WTC11 (cell line): ENCODE data around the gene SETX. TPM values are rescaled to one million over a fixed set of nuclear protein-coding genes. Genes with fewer than 3 reads are reported as not detected.

ENCODE experiments used
- ATAC-seq: fragments of 200-7000 bp; cut with Tn5 transposase; 2 replicates; pipeline ENCODE4 v1.10.0; 2021; ENCODE audit warnings: mild to moderate bottlenecking, moderate library complexity
- CTCF ChIA-PET: fragments of 300-600 bp; sonication (Branson Sonifier 250); formaldehyde crosslinking; loops from one replicate; lab custom pipeline; 2021; ENCODE audit warnings: antibody characterized with exemption; lab: Charles Lee
- POLR2A ChIA-PET: fragments of 350-600 bp; sonication (Branson Sonifier 250); formaldehyde crosslinking; loops from one replicate; lab custom pipeline; 2021; ENCODE audit warnings: antibody characterized with exemption; lab: Charles Lee
- DNase-seq: peaks from one replicate; pipeline ENCODE4 v3.0.0; 2021; ENCODE audit warnings: low spot score
- H3K27ac Mint-ChIP-seq: 2 replicates; pipeline ENCODE4 v1.8.0; 2021; ENCODE audit warnings: mixed read lengths
- H3K27me3 Mint-ChIP-seq: 2 replicates; pipeline ENCODE4 v1.8.0; 2021; ENCODE audit warnings: low read depth, mild to moderate bottlenecking, moderate library complexity, mixed read lengths
- H3K36me3 Mint-ChIP-seq: 2 replicates; pipeline ENCODE4 v1.8.0; 2021; ENCODE audit warnings: mixed read lengths
- H3K4me1 Mint-ChIP-seq: 2 replicates; pipeline ENCODE4 v1.8.0; 2022; ENCODE audit warnings: mixed read lengths
- H3K4me3 Mint-ChIP-seq: 2 replicates; pipeline ENCODE4 v1.8.0; 2021; ENCODE audit warnings: mild to moderate bottlenecking, moderate library complexity, mixed read lengths
- H3K9me3 Mint-ChIP-seq: 2 replicates; pipeline ENCODE4 v1.8.0; 2021; ENCODE audit warnings: mixed read lengths
- AFF4 ChIP-seq: sonication (generic); formaldehyde crosslinking; IDR thresholded peaks from 2 replicates; pipeline ENCODE4 v1.8.1; 2023; ENCODE audit warnings: mild to moderate bottlenecking, missing genetic modification reagents, borderline replicate concordance
- ATF2 ChIP-seq: sonication (generic); formaldehyde crosslinking; IDR thresholded peaks from 2 replicates; pipeline ENCODE4 v1.8.1; 2022; ENCODE audit warnings: low read depth, missing genetic modification reagents, borderline replicate concordance
- CREB1 ChIP-seq: sonication (generic); formaldehyde crosslinking; IDR thresholded peaks from 2 replicates; pipeline ENCODE4 v1.8.0; 2023; ENCODE audit warnings: mild to moderate bottlenecking, missing genetic modification reagents
- FOXK1 ChIP-seq: sonication (generic); formaldehyde crosslinking; IDR thresholded peaks from 2 replicates; pipeline ENCODE4 v1.8.0; 2022; ENCODE audit warnings: mild to moderate bottlenecking, moderate library complexity, missing genetic modification reagents
- FOXP1 ChIP-seq: sonication (generic); formaldehyde crosslinking; IDR thresholded peaks from 2 replicates; pipeline ENCODE4 v1.8.0; 2022; ENCODE audit warnings: missing genetic modification reagents, mild to moderate bottlenecking, moderate library complexity, borderline replicate concordance
- HMGA2 ChIP-seq: fragments of 250-450 bp; sonication (Bioruptor Pico); IDR thresholded peaks from 2 replicates; pipeline ENCODE4 v1.4.0; 2021; ENCODE audit warnings: mild to moderate bottlenecking, moderate library complexity
- NR3C1 ChIP-seq: sonication (generic); formaldehyde crosslinking; conservative IDR thresholded peaks from 2 replicates; pipeline ENCODE4 v1.8.1; 2023; ENCODE audit warnings: low read depth, mild to moderate bottlenecking, missing genetic modification reagents
- OVOL2 ChIP-seq: fragments of 250-450 bp; sonication (Bioruptor Pico); IDR thresholded peaks from 2 replicates; pipeline ENCODE4 v1.9.0; 2021; ENCODE audit warnings: mild to moderate bottlenecking, borderline replicate concordance
- RELA ChIP-seq: sonication (generic); formaldehyde crosslinking; IDR thresholded peaks from 2 replicates; pipeline ENCODE4 v1.8.1; 2022; ENCODE audit warnings: missing genetic modification reagents, mild to moderate bottlenecking, borderline replicate concordance
- SP1 ChIP-seq: sonication (generic); formaldehyde crosslinking; conservative IDR thresholded peaks from 2 replicates; pipeline ENCODE4 v1.8.1; 2022; ENCODE audit warnings: missing genetic modification reagents
- TEAD1 ChIP-seq: sonication (generic); formaldehyde crosslinking; IDR thresholded peaks from 2 replicates; pipeline ENCODE4 v1.8.0; 2022; ENCODE audit warnings: mild to moderate bottlenecking, missing genetic modification reagents
- TP53 ChIP-seq: sonication (generic); formaldehyde crosslinking; IDR thresholded peaks from 2 replicates; pipeline ENCODE4 v1.8.1; 2023; ENCODE audit warnings: mild to moderate bottlenecking, missing genetic modification reagents
- ZNF121 ChIP-seq: sonication (generic); formaldehyde crosslinking; IDR thresholded peaks from 2 replicates; pipeline ENCODE4 v1.8.0; 2023; ENCODE audit warnings: missing genetic modification reagents
- ZNF423 ChIP-seq: fragments of 250-450 bp; sonication (Bioruptor Pico); IDR thresholded peaks from 2 replicates; pipeline ENCODE4 v2.1.2; 2022; ENCODE audit warnings: mild to moderate bottlenecking, moderate library complexity
- total RNA-seq: library from RNA; stranded (reverse); gene quantifications from 3 replicates; pipeline ENCODE4 v1.2.3, GENCODE V29; 2021
- TF ChIP-seq, protein P1 (sequence below): fragments of 250-450 bp; sonication (Bioruptor Pico); IDR thresholded peaks from 2 replicates; pipeline ENCODE4 v1.9.0; 2021; ENCODE audit warnings: moderate library complexity, mild to moderate bottlenecking, inconsistent platforms, borderline replicate concordance
- TF ChIP-seq, protein P2 (sequence below): sonication (generic); formaldehyde crosslinking; IDR thresholded peaks from 2 replicates; pipeline ENCODE4 v1.8.0; 2022; ENCODE audit warnings: mild to moderate bottlenecking, missing genetic modification reagents
- TF ChIP-seq, protein P3 (sequence below): sonication (generic); formaldehyde crosslinking; IDR thresholded peaks from 2 replicates; pipeline ENCODE4 v1.8.0; 2023; ENCODE audit warnings: missing genetic modification reagents, mild to moderate bottlenecking, borderline replicate concordance

The SETX gene
- total RNA-seq, 1 experiment from 2014 or later = 30.1 TPM

- TF ChIP-seq, protein P1, sequence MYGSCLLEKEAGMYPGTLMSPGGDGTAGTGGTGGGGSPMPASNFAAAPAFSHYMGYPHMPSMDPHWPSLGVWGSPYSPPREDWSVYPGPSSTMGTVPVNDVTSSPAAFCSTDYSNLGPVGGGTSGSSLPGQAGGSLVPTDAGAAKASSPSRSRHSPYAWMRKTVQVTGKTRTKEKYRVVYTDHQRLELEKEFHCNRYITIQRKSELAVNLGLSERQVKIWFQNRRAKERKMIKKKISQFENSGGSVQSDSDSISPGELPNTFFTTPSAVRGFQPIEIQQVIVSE (CRISPR knock-in tag) = no peak
- TF ChIP-seq SP1 (CRISPR knock-in tag) (peak; percentile 82), OVOL2 (CRISPR knock-in tag) (no peak), TEAD1 (CRISPR knock-in tag) (no peak), HMGA2 (CRISPR knock-in tag) (no peak), FOXP1 (CRISPR knock-in tag) (0 out of 2 replicates have a peak, but pooled peaks have one; percentile 28), FOXK1 (CRISPR knock-in tag) (0 out of 2 replicates have a peak, but pooled peaks have one; percentile 34), RELA (no peak), ZNF121 (peak; percentile 100), ZNF423 (CRISPR knock-in tag) (no peak), ATF2 (CRISPR knock-in tag) (no peak), NR3C1 (CRISPR knock-in tag) (no peak), CREB1 (CRISPR knock-in tag) (no peak; the same call in 1 of the 2 replicates)
- TF ChIP-seq, protein P2, sequence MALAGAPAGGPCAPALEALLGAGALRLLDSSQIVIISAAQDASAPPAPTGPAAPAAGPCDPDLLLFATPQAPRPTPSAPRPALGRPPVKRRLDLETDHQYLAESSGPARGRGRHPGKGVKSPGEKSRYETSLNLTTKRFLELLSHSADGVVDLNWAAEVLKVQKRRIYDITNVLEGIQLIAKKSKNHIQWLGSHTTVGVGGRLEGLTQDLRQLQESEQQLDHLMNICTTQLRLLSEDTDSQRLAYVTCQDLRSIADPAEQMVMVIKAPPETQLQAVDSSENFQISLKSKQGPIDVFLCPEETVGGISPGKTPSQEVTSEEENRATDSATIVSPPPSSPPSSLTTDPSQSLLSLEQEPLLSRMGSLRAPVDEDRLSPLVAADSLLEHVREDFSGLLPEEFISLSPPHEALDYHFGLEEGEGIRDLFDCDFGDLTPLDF = no peak
- TF ChIP-seq, all 79 proteins: peak for 7
These were observed 113.8 kb downstream of the SETX start (continued) for GRCh38 chr9:132240841-132241482.

DNA sequence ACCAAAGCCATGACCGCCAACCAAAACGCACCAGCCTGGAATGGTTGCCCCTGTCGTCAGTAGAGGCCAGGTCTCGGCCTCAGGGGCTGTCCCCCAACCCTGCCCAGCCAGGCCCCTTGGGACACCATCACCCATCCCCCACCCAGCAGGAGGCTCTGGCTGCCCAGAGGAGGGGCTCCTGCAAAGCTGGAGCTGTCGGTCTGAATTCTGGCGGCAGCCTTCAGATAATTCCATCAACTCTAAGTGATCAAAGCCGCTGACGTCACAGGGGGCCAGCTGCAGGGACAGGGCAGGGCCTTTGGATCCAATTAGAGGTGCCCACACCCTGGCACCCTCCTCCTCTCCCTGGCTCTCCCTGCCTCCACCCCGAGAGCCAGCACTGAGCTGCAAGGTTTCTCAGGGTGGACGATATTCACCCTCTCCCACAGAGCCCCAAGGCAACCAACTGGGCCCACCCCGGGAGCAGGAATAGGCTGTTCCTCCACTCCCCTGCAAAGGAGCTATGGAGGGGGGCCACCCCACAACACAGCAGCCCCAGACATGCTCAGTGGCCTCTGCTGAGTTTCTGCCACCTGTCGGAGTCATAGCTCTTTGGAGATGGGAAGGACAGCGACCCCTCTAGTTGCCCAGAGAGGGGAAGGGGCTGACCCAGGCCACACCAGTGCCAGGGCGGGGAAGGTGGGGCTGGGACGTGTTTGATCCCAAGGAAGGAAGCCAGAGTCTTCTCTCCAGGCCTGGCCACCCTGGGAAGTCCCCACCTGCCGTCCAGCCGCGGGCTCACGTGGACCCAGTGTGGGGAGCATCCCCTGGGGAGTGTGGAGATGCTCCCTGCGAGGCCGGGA, 114.6 kb downstream of the SETX start:
- ChIA-PET CTCF (interaction anchor here (0.6 to 10.1 kb wide), 11 partner anchors 13 to 1865 kb away, joined by 3 to 343 read pairs (median 9); partner anchors contain the start of gene NTNG2), POLR2A (no interaction called here)
- Mint-ChIP-seq H3K4me1 (peaks cover 22% of the 10 kb centered on the region), H3K36me3 (no peaks in the 10 kb centered on the region), H3K27me3 (peaks cover 39% of the 10 kb centered on the region), H3K4me3 (peak overlapping the region; percentile 61), H3K9me3 (no peaks in the 10 kb centered on the region), H3K27ac (no peak overlapping the region)
- no peak for ATAC-seq
- peak; percentile 39 for DNase-seq
- TF ChIP-seq AFF4 (no peak), TP53 (0 out of 2 replicates have a peak, but pooled peaks have one; percentile 40)
- TF ChIP-seq, protein P3, sequence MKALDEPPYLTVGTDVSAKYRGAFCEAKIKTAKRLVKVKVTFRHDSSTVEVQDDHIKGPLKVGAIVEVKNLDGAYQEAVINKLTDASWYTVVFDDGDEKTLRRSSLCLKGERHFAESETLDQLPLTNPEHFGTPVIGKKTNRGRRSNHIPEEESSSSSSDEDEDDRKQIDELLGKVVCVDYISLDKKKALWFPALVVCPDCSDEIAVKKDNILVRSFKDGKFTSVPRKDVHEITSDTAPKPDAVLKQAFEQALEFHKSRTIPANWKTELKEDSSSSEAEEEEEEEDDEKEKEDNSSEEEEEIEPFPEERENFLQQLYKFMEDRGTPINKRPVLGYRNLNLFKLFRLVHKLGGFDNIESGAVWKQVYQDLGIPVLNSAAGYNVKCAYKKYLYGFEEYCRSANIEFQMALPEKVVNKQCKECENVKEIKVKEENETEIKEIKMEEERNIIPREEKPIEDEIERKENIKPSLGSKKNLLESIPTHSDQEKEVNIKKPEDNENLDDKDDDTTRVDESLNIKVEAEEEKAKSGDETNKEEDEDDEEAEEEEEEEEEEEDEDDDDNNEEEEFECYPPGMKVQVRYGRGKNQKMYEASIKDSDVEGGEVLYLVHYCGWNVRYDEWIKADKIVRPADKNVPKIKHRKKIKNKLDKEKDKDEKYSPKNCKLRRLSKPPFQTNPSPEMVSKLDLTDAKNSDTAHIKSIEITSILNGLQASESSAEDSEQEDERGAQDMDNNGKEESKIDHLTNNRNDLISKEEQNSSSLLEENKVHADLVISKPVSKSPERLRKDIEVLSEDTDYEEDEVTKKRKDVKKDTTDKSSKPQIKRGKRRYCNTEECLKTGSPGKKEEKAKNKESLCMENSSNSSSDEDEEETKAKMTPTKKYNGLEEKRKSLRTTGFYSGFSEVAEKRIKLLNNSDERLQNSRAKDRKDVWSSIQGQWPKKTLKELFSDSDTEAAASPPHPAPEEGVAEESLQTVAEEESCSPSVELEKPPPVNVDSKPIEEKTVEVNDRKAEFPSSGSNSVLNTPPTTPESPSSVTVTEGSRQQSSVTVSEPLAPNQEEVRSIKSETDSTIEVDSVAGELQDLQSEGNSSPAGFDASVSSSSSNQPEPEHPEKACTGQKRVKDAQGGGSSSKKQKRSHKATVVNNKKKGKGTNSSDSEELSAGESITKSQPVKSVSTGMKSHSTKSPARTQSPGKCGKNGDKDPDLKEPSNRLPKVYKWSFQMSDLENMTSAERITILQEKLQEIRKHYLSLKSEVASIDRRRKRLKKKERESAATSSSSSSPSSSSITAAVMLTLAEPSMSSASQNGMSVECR = 0 out of 2 replicates have a peak, but pooled peaks have one; percentile 13
